Panc1 (cell line): ENCODE results near the gene OPA3. TPM values are rescaled to one million over a fixed set of nuclear protein-coding genes. Genes with fewer than 3 reads are reported as not detected.

Experiments used
- ATAC-seq: fragments of 200-7000 bp; cut with Tn5 transposase; 2 replicates; pipeline ENCODE4 v1.9.1; 2020; ENCODE audit warnings: mild to moderate bottlenecking, moderate library complexity
- BruUV-seq: library from RNA; stranded (reverse); fragments of 400-500 nt; replicated peaks from 2 replicates; lab custom pipeline; 2021; lab: Mats Ljungman, UMichigan
- CTCF ChIA-PET: fragments of 300-600 bp; sonication (Branson Sonifier 250); formaldehyde crosslinking; loops from one replicate; lab custom pipeline; 2022; ENCODE audit warnings: antibody characterized with exemption; lab: Charles Lee
- POLR2A ChIA-PET: fragments of 300-600 bp; sonication (Branson Sonifier 250); formaldehyde crosslinking; loops from one replicate; lab custom pipeline; 2022; ENCODE audit warnings: antibody characterized with exemption; lab: Charles Lee
- DNase-seq: peaks from one replicate; pipeline ENCODE4 v3.0.0-alpha.2; 2010; ENCODE audit warnings: low read depth, low spot score
- H3K27ac ChIP-seq: 2 replicates; pipeline ENCODE4 v1.5.1; 2011; ENCODE audit warnings: mild to moderate bottlenecking, low read length, inconsistent platforms
- H3K27me3 ChIP-seq: fragments of 200-500 bp; sonication (Bioruptor generic); 2 replicates; pipeline ENCODE4 v1.6.0; 2014; ENCODE audit warnings: low read length, inconsistent platforms; ENCODE audit not compliant: control insufficient read depth, insufficient read depth
- H3K36me3 ChIP-seq: fragments of 200-500 bp; sonication (Bioruptor generic); 2 replicates; pipeline ENCODE4 v1.5.1; 2014; ENCODE audit warnings: inconsistent platforms, mild to moderate bottlenecking, low read length, moderate library complexity; ENCODE audit not compliant: control insufficient read depth, insufficient read depth
- H3K4me1 ChIP-seq: 2 replicates; pipeline ENCODE4 v1.5.1; 2011; ENCODE audit warnings: inconsistent platforms, mild to moderate bottlenecking, low read length, moderate library complexity; ENCODE audit not compliant: control insufficient read depth, insufficient read depth
- H3K4me3 ChIP-seq, 2 experiments: 2 replicates each; pipeline ENCODE4 v1.5.1; 2011 to 2012; ENCODE audit warnings: low read depth in 2 of 2, low read length in 2 of 2, mild to moderate bottlenecking in 2 of 2, inconsistent platforms in 1 of 2, moderate library complexity in 1 of 2
- H3K9me3 ChIP-seq: fragments of 200-500 bp; sonication (Bioruptor generic); 2 replicates; pipeline ENCODE4 v1.5.1; 2014; ENCODE audit warnings: low read depth, mild to moderate bottlenecking, inconsistent platforms, low read length, moderate library complexity; ENCODE audit not compliant: control insufficient read depth, insufficient read depth
- POLR2AphosphoS5 ChIP-seq: IDR thresholded peaks from 2 replicates; pipeline ENCODE4 v1.6.1; 2012; ENCODE audit warnings: mild to moderate bottlenecking, low read depth, low read length, moderate library complexity
- SIN3A ChIP-seq: IDR thresholded peaks from 2 replicates; pipeline ENCODE4 v1.6.1; 2012; ENCODE audit warnings: low read depth, mild to moderate bottlenecking, low read length, moderate library complexity, borderline replicate concordance; ENCODE audit not compliant: insufficient read depth
- TCF7L2 ChIP-seq: IDR thresholded peaks from 2 replicates; pipeline ENCODE4 v1.6.1; 2011; ENCODE audit warnings: mild to moderate bottlenecking, low read depth, low read length, inconsistent platforms
- in situ Hi-C: cut with HindIII; loops from 2 replicates; pipeline ENCODE4 v1.10.0; 2016; ENCODE audit warnings: low sequenced_read_pairs, low pct_unique_long_range_greater_than_20kb
- intact Hi-C: fragments of 100-400 bp; cut with micrococcal nuclease; formaldehyde crosslinking; loops from one replicate; pipeline ENCODE4 v1.10.0; 2022; ENCODE audit not compliant: unreplicated experiment
- total RNA-seq: library from RNA; stranded (reverse); gene quantifications from one replicate; pipeline ENCODE4 v1.2.1, GENCODE V29; 2021; ENCODE audit not compliant: unreplicated experiment
- TF ChIP-seq, protein P1 (sequence below), 2 experiments: IDR thresholded peaks; 2 replicates each; pipeline ENCODE4 v1.6.1; 2011 to 2012; ENCODE audit warnings: low read depth in 2 of 2, control low read depth in 1 of 2, low read length in 1 of 2, mild to moderate bottlenecking in 1 of 2, moderate library complexity in 1 of 2; ENCODE audit not compliant: insufficient read depth in 1 of 2
- TF ChIP-seq, protein P2 (sequence below): fragments of 450-650 bp; IDR thresholded peaks from 2 replicates; pipeline ENCODE4 v1.5.1; 2017; ENCODE audit warnings: mild to moderate bottlenecking

The OPA3 gene
- total RNA-seq, 1 experiment from 2014 or later = 20.3 TPM

DNA sequence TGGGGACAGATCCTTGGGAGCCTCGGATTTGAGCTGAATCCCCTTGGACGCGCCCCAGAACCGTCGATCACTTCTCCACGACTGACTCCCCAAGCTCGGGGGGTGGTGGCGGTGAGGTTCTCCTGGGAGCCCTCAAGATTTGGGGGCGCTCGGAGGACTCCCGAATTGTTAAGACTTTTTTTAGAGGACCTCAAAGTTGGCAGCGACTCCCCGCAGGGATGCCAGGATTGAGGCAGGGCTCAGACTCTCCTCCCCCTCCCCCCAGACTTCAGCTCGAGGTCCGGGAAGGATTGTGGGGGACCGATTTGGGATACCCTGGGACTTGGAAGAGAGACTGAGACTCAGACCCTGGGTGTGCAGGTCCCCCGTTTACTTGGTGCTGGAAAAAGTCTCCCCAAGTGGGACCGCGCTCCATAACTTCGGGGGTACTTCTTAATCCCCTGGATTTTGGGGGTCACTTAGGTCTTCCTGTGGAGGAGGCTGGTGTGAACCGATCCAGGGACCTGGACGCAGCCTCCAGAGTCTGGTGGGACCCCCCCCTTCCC lies 76.7 kb downstream of the OPA3 start:
- Histone ChIP-seq H3K4me3 (peak overlapping the region; percentile 88 to 89), H3K27me3 (no peaks in the 10 kb centered on the region), H3K27ac (peak overlapping the region; percentile 90), H3K4me1 (peaks cover 12% of the 10 kb centered on the region), H3K36me3 (peaks cover 6% of the 10 kb centered on the region; the same call in 1 of the 2 replicates), H3K9me3 (no peaks in the 10 kb centered on the region)
- POLR2A ChIA-PET = no interaction called here
- intact Hi-C loops (no loop called here), in situ Hi-C loops (no loop called here)
- BruUV-seq = no TSS peak
- ATAC-seq = no peak
- no peak for TF ChIP-seq TCF7L2
- TF ChIP-seq, protein P1, sequence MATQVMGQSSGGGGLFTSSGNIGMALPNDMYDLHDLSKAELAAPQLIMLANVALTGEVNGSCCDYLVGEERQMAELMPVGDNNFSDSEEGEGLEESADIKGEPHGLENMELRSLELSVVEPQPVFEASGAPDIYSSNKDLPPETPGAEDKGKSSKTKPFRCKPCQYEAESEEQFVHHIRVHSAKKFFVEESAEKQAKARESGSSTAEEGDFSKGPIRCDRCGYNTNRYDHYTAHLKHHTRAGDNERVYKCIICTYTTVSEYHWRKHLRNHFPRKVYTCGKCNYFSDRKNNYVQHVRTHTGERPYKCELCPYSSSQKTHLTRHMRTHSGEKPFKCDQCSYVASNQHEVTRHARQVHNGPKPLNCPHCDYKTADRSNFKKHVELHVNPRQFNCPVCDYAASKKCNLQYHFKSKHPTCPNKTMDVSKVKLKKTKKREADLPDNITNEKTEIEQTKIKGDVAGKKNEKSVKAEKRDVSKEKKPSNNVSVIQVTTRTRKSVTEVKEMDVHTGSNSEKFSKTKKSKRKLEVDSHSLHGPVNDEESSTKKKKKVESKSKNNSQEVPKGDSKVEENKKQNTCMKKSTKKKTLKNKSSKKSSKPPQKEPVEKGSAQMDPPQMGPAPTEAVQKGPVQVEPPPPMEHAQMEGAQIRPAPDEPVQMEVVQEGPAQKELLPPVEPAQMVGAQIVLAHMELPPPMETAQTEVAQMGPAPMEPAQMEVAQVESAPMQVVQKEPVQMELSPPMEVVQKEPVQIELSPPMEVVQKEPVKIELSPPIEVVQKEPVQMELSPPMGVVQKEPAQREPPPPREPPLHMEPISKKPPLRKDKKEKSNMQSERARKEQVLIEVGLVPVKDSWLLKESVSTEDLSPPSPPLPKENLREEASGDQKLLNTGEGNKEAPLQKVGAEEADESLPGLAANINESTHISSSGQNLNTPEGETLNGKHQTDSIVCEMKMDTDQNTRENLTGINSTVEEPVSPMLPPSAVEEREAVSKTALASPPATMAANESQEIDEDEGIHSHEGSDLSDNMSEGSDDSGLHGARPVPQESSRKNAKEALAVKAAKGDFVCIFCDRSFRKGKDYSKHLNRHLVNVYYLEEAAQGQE (IDR thresholded peaks at IDR 0.05; ENCODE audit: insufficient read depth in 1 of 2, low read depth in 2 of 2, low read length in 1 of 2) = no peak
- TF ChIP-seq, protein P2, sequence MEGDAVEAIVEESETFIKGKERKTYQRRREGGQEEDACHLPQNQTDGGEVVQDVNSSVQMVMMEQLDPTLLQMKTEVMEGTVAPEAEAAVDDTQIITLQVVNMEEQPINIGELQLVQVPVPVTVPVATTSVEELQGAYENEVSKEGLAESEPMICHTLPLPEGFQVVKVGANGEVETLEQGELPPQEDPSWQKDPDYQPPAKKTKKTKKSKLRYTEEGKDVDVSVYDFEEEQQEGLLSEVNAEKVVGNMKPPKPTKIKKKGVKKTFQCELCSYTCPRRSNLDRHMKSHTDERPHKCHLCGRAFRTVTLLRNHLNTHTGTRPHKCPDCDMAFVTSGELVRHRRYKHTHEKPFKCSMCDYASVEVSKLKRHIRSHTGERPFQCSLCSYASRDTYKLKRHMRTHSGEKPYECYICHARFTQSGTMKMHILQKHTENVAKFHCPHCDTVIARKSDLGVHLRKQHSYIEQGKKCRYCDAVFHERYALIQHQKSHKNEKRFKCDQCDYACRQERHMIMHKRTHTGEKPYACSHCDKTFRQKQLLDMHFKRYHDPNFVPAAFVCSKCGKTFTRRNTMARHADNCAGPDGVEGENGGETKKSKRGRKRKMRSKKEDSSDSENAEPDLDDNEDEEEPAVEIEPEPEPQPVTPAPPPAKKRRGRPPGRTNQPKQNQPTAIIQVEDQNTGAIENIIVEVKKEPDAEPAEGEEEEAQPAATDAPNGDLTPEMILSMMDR = no peak
- no peak for TF ChIP-seq SIN3A
- TF ChIP-seq POLR2AphosphoS5 = no peak
- CTCF ChIA-PET = no interaction called here
- no peak for DNase-seq

DNA sequence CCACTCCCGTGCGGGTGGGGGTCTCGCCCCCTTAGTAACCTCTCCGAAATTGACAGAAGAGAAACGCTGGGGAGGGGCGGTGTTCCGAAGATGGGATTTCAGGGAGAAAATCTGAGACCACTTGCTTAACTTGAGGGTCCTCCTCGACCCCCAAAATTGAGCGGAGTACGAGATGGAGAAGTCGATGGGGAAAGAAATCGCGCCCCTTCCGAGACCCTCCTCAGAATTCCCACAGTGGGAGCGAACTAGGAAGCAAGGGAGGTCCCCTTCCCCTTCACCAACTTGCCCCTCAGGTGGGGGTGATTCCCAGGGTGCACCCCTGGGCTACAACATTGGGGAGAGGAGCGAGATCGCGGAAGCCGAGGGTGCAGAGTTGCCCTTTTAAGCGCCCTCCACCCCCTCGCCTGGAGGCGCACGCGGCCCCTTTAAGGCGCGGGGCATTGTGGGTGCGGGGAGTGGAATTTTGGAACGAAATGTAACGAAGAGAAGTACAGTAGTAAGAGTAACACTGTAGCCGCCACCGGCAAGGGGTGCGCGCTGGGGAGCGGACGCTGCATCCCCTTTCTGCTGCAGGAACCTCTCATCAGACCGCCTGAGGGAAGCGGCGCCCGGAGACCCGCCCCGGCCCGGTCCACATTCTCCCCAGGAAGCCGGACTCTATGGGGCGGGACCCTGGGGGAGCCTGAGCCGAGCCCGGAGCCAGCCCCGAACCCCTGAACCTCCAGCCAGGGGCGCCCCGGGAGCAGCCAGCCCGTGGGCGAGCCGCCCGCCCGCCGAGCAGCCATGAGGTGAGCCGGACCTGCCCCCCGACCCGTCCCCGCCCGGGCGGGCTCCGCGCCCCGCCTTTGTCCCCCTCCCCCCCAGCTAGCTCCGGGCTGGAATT lies 77.4 kb downstream of the OPA3 start, which contains the start of gene VASP:
VASP (plus strand) TSS at position 491 of the 883 bp plus-strand sequence; CDS start at position 784, 293 bp downstream.
- no peaks in the 10 kb centered on the region for H3K9me3 ChIP-seq
- ChIA-PET POLR2A (no interaction called here), CTCF (no interaction called here)
- BruUV-seq = no TSS peak
- TF ChIP-seq POLR2AphosphoS5 (peak; percentile 88), TCF7L2 (peak; percentile 64), SIN3A (peak; percentile 76; the same call in 1 of the 2 replicates)
- TF ChIP-seq, protein P2 = no peak
- TF ChIP-seq, protein P1 (IDR thresholded peaks at IDR 0.05; ENCODE audit: insufficient read depth in 1 of 2, low read depth in 2 of 2, low read length in 1 of 2) = no peak
- ATAC-seq (peak; percentile 74), DNase-seq (no peak)
- in situ Hi-C loops = no loop called here
- H3K27me3 ChIP-seq = no peaks in the 10 kb centered on the region
- intact Hi-C loops = no loop called here
- H3K36me3 ChIP-seq = peaks cover 6% of the 10 kb centered on the region; the same call in 1 of the 2 replicates
- H3K4me3 ChIP-seq = peak within 1 kb of the TSS; percentile 88 to 89
- H3K27ac ChIP-seq = peak within 1 kb of the TSS; percentile 93
- peaks cover 12% of the 10 kb centered on the region for H3K4me1 ChIP-seq
